HepG2 (cell line): ENCODE data around the gene FGF23. TPM values are rescaled to one million over a fixed set of nuclear protein-coding genes. Genes with fewer than 3 reads are reported as not detected.

Source experiments
- ATAC-seq: fragments of 200-7000 bp; cut with Tn5 transposase; 3 replicates; pipeline ENCODE4 v1.9.1; 2020; ENCODE audit warnings: mild to moderate bottlenecking, moderate library complexity
- BruUV-seq: library from RNA; stranded (reverse); fragments of 400-500 nt; replicated peaks from 2 replicates; lab custom pipeline; 2021; lab: Mats Ljungman, UMichigan
- CTCF ChIA-PET: fragments of 300-600 bp; formaldehyde crosslinking; extraction: SDS; loops from one replicate; lab custom pipeline; 2021; ENCODE audit warnings: low total read pairs, inconsistent platforms, low intra/inter-chr PET ratio; lab: Yijun Ruan, JAX
- POLR2A ChIA-PET: fragments of 350-600 bp; sonication (Branson Sonifier 250); formaldehyde crosslinking; loops from one replicate; lab custom pipeline; 2020; ENCODE audit warnings: antibody characterized with exemption, inconsistent platforms; lab: Yijun Ruan, JAX
- DNase-seq: peaks from one replicate; pipeline ENCODE4 v3.0.0-alpha.2; 2015; ENCODE audit warnings: low spot score
- FAIRE-seq: peaks from 3 replicates; lab custom pipeline; 2011; peaks lifted over from hg19 to GRCh38; lab: Jason Lieb, UNC
- H2AFZ ChIP-seq: one replicate; pipeline ENCODE4 v1.6.1; 2011; ENCODE audit warnings: low read length, inconsistent platforms
- H3K27ac ChIP-seq: fragments of 300-600 bp; 3 replicates; pipeline ENCODE4 v1.8.0; 2011; ENCODE audit warnings: mixed run types, mild to moderate bottlenecking, mixed read lengths, low read length, inconsistent platforms; ENCODE audit not compliant: insufficient read depth; ENCODE audit errors: extremely low read length
- H3K27me3 ChIP-seq, 2 experiments: fragments of 200-600 bp in 1 of 2; 2 replicates in 1 of 2; 3 replicates in 1 of 2; pipeline versions ENCODE4 v1.6.0 to v1.8.0; 2011; ENCODE audit warnings: low read length in 2 of 2, mild to moderate bottlenecking in 2 of 2, moderate library complexity in 2 of 2, inconsistent platforms in 1 of 2; ENCODE audit not compliant: insufficient read depth in 2 of 2, control insufficient read depth in 1 of 2
- H3K36me3 ChIP-seq, 2 experiments: fragments of 200-600 bp in 1 of 2; replicated peaks in 1 of 2; 2 replicates in 1 of 2; 3 replicates in 1 of 2; pipeline versions ENCODE4 v1.5.1 to v1.8.0; 2011; ENCODE audit warnings: low read length in 2 of 2, inconsistent platforms in 1 of 2; ENCODE audit not compliant: insufficient read depth in 2 of 2, control insufficient read depth in 1 of 2
- H3K4me1 ChIP-seq: 2 replicates; pipeline ENCODE4 v1.5.1; 2012; ENCODE audit warnings: low read length, inconsistent platforms; ENCODE audit not compliant: insufficient read depth
- H3K4me2 ChIP-seq: 2 replicates; pipeline ENCODE4 v1.6.0; 2011; ENCODE audit warnings: low read depth, low read length, inconsistent platforms
- H3K4me3 ChIP-seq, 3 experiments: fragments of 200-600 bp in 1 of 3; sonication (generic), shearing (Covaris generic) in 1 of 3; replicated peaks in 1 of 3; 2 replicates each; pipeline ENCODE4 v1.5.1; 2011 to 2016; ENCODE audit warnings: low read length in 3 of 3, inconsistent platforms in 2 of 3, low read depth in 2 of 3, mild to moderate bottlenecking in 2 of 3, control low read depth in 1 of 3, mixed read lengths in 1 of 3; ENCODE audit not compliant: insufficient read depth in 1 of 3
- H3K79me2 ChIP-seq: one replicate; pipeline ENCODE4 v1.6.1; 2011; ENCODE audit warnings: low read length, inconsistent platforms; ENCODE audit not compliant: insufficient read depth
- H3K9ac ChIP-seq: 2 replicates; pipeline ENCODE4 v1.6.0; 2011; ENCODE audit warnings: mild to moderate bottlenecking, low read depth, low read length, inconsistent platforms; ENCODE audit not compliant: insufficient read depth
- H3K9me3 ChIP-seq: 2 replicates; pipeline ENCODE4 v1.5.1; 2012; ENCODE audit warnings: mild to moderate bottlenecking, low read length
- H4K20me1 ChIP-seq: 2 replicates; pipeline ENCODE4 v1.6.0; 2011; ENCODE audit warnings: inconsistent platforms, mild to moderate bottlenecking, low read length, moderate library complexity; ENCODE audit not compliant: insufficient read depth
- BRD4 ChIP-seq: sonication (generic); formaldehyde crosslinking; IDR thresholded peaks from 2 replicates; pipeline ENCODE4 v1.4.0; 2020; ENCODE audit warnings: missing genetic modification reagents
- FOSL2 ChIP-seq: sonication (generic); formaldehyde crosslinking; IDR thresholded peaks from 2 replicates; pipeline ENCODE4 v1.4.0; 2020; ENCODE audit warnings: missing genetic modification reagents
- MTA3 ChIP-seq: sonication (generic); formaldehyde crosslinking; IDR thresholded peaks from 2 replicates; pipeline ENCODE4 v1.4.0; 2020; ENCODE audit warnings: missing genetic modification reagents
- NFYB ChIP-seq: sonication (generic); formaldehyde crosslinking; IDR thresholded peaks from 2 replicates; pipeline ENCODE4 v1.4.0; 2020; ENCODE audit warnings: missing genetic modification reagents
- POLR2AphosphoS5 ChIP-seq: IDR thresholded peaks from 2 replicates; pipeline ENCODE4 v1.6.1; 2012; ENCODE audit warnings: low read depth, low read length
- RAD51 ChIP-seq: fragments of 450-650 bp; IDR thresholded peaks from 2 replicates; pipeline ENCODE4 v1.6.1; 2016; ENCODE audit warnings: borderline replicate concordance
- ZBTB1 ChIP-seq: sonication (generic); formaldehyde crosslinking; IDR thresholded peaks from 2 replicates; pipeline ENCODE4 v1.4.0; 2020; ENCODE audit warnings: missing genetic modification reagents, borderline replicate concordance
- ZNF10 ChIP-seq: sonication (generic); formaldehyde crosslinking; IDR thresholded peaks from 2 replicates; pipeline ENCODE4 v1.4.0; 2020; ENCODE audit warnings: mild to moderate bottlenecking, low read depth, missing genetic modification reagents, borderline replicate concordance
- ZNF160 ChIP-seq: sonication (generic); formaldehyde crosslinking; IDR thresholded peaks from 2 replicates; pipeline ENCODE4 v1.8.0; 2022; ENCODE audit warnings: mild to moderate bottlenecking, inconsistent platforms, missing genetic modification reagents
- ZNF317 ChIP-seq: sonication (generic); formaldehyde crosslinking; IDR thresholded peaks from 2 replicates; pipeline ENCODE4 v1.5.0; 2020; ENCODE audit warnings: mild to moderate bottlenecking, missing genetic modification reagents
- ZNF484 ChIP-seq: sonication (generic); formaldehyde crosslinking; IDR thresholded peaks from 2 replicates; pipeline ENCODE4 v1.5.1; 2020; ENCODE audit warnings: mild to moderate bottlenecking, low read depth, missing genetic modification reagents, borderline replicate concordance
- ZNF547 ChIP-seq: sonication (generic); formaldehyde crosslinking; IDR thresholded peaks from 2 replicates; pipeline ENCODE4 v1.5.1; 2020; ENCODE audit warnings: mild to moderate bottlenecking, missing genetic modification reagents
- ZNF607 ChIP-seq: sonication (generic); formaldehyde crosslinking; IDR thresholded peaks from 2 replicates; pipeline ENCODE4 v1.5.1; 2020; ENCODE audit warnings: missing genetic modification reagents, mild to moderate bottlenecking, borderline replicate concordance
- ZNF788 ChIP-seq: sonication (generic); formaldehyde crosslinking; IDR thresholded peaks from 2 replicates; pipeline ENCODE4 v1.5.0; 2020; ENCODE audit warnings: mild to moderate bottlenecking, missing genetic modification reagents, borderline replicate concordance
- ZNF790 ChIP-seq: sonication (generic); formaldehyde crosslinking; IDR thresholded peaks from 2 replicates; pipeline ENCODE4 v1.8.0; 2022; ENCODE audit warnings: missing genetic modification reagents, mild to moderate bottlenecking, borderline replicate concordance
- WGBS: methylation state at CpG from one replicate; pipeline ENCODE4 v1.1.6; 2017; ENCODE audit warnings: low lambda C conversion rate; 5-methylcytosine and 5-hydroxymethylcytosine counted together
- in situ Hi-C: cut with HindIII; loops from 2 replicates; pipeline ENCODE4 v1.10.0; 2017; ENCODE audit warnings: low pct_unique_long_range_greater_than_20kb; ENCODE audit not compliant: extremely low pct_ligation_motif_present
- intact Hi-C: fragments of 100-400 bp; cut with micrococcal nuclease; formaldehyde crosslinking; loops from one replicate; pipeline ENCODE4 v1.10.0; 2022; ENCODE audit not compliant: unreplicated experiment
- polyA plus RNA-seq, 8 experiments: library from polyadenylated mRNA; depleted of rRNA in 3 of 8; stranded (reverse) in 7 of 8; unstranded in 1 of 8; fragments of >200 nt; fragmentation: Illumina TruSeq in 4 of 8; extraction: Trizol in 4 of 8; gene quantifications; 2 replicates each; pipeline versions ENCODE4 v1.2.1 to v1.2.3, GENCODE V29; 2011 to 2016; ENCODE audit warnings: low read depth in 4 of 8, missing spikeins in 1 of 8, mixed read lengths in 1 of 8; ENCODE audit not compliant: insufficient read depth in 1 of 8
- total RNA-seq, 5 experiments: library from RNA; depleted of rRNA; stranded (reverse); fragments of >200 nt; fragmentation: Illumina TruSeq; extraction: Trizol; gene quantifications; 2 replicates each; pipeline ENCODE4 v1.2.3, GENCODE V29; 2016; ENCODE audit warnings: low read depth in 1 of 5
- TF ChIP-seq, protein P1 (sequence below): sonication (generic); formaldehyde crosslinking; IDR thresholded peaks from 2 replicates; pipeline ENCODE4 v1.5.1; 2020; ENCODE audit warnings: missing genetic modification reagents, mild to moderate bottlenecking, borderline replicate concordance
- TF ChIP-seq, protein P2 (sequence below): sonication (generic); formaldehyde crosslinking; conservative IDR thresholded peaks from 2 replicates; pipeline ENCODE4 v1.4.0; 2020; ENCODE audit warnings: missing genetic modification reagents
- TF ChIP-seq, protein P3 (sequence below): IDR thresholded peaks from 2 replicates; pipeline ENCODE4 v1.6.1; 2016; ENCODE audit warnings: low read depth

FGF23 gene
- total and polyA plus RNA-seq, 2 of the 13 experiments (the other 11 are each of a cell fraction or from before 2014, with no cell fraction given) = not detected

DNA sequence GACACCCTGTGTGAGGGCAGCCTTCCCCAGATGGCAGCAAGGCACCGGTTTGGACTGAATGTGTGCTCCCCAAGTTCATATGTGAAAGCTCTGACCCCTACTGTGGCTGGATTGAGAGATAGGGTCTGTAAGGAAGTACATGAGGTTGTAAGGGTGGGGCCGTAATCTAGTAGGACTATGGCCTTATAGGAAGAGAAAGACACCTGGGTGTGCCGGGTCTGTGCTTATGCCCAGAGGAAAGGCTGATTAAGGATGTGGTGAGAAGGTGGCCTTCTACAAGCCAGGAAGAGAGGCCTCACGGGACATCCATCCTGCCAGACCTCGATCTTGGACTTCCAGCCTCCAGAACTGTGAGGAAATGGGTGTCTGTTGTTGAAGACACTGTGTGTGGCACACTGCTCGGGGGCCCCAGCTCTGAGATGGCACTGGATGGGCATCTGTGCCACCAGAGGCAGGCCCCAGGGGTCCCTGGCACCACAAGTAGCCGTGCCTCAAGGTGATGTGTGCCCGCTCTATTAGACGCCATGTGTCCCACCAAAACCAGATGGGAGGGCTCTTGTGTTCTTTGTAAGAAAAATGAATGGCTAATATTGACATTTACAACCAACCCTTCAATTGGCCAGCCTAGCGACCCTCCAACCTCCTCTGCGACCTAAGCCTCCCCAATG is 44.1 kb upstream of the FGF23 start (continued):
- TF ChIP-seq ZBTB1 (no peak), NFYB (CRISPR knock-in tag) (no peak), ZNF547 (CRISPR knock-in tag) (no peak), MTA3 (no peak), ZNF484 (CRISPR knock-in tag) (no peak)
- TF ChIP-seq, protein P1, sequence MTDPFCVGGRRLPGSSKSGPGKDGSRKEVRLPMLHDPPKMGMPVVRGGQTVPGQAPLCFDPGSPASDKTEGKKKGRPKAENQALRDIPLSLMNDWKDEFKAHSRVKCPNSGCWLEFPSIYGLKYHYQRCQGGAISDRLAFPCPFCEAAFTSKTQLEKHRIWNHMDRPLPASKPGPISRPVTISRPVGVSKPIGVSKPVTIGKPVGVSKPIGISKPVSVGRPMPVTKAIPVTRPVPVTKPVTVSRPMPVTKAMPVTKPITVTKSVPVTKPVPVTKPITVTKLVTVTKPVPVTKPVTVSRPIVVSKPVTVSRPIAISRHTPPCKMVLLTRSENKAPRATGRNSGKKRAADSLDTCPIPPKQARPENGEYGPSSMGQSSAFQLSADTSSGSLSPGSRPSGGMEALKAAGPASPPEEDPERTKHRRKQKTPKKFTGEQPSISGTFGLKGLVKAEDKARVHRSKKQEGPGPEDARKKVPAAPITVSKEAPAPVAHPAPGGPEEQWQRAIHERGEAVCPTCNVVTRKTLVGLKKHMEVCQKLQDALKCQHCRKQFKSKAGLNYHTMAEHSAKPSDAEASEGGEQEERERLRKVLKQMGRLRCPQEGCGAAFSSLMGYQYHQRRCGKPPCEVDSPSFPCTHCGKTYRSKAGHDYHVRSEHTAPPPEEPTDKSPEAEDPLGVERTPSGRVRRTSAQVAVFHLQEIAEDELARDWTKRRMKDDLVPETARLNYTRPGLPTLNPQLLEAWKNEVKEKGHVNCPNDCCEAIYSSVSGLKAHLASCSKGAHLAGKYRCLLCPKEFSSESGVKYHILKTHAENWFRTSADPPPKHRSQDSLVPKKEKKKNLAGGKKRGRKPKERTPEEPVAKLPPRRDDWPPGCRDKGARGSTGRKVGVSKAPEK = no peak
- TF ChIP-seq, protein P2, sequence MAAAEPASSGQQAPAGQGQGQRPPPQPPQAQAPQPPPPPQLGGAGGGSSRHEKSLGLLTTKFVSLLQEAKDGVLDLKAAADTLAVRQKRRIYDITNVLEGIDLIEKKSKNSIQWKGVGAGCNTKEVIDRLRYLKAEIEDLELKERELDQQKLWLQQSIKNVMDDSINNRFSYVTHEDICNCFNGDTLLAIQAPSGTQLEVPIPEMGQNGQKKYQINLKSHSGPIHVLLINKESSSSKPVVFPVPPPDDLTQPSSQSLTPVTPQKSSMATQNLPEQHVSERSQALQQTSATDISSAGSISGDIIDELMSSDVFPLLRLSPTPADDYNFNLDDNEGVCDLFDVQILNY = no peak

DNA sequence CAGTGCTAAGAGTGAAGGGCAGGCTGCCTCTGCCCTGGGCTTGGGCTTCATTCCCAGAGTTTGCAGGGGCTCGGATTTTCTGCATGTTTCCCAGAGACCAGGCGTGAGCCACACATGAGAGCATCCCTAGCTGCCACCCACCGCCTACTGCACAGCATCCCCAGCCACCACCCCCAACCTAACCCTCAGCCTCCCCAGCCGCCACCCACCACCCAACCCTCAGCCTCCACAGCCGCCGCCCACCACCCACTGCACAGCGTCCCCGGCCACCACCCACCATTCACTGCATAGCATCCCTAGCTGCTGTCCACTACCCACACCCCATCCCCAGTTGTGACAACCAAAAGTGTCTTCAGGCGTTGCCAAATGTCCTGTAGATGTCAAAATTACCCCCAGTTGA is 43.5 kb upstream of the FGF23 start:
- intact Hi-C loops (no loop called here), in situ Hi-C loops (no loop called here)
- peaks cover 0 to 28% of the 10 kb centered on the region in 2 experiments; a peak in 3 of 5 replicates for H3K27me3 ChIP-seq
- ATAC-seq = no peak
- no TSS peak for BruUV-seq
- no peak for DNase-seq
- CTCF ChIA-PET = interaction anchor here (4.6 kb wide), 1 partner anchor 103 kb away, joined by 37 read pairs; no protein-coding TSS in a partner anchor
- no peaks in the 10 kb centered on the region for H3K79me2 ChIP-seq
- H4K20me1 ChIP-seq = no peaks in the 10 kb centered on the region
- no peaks in the 10 kb centered on the region for H3K4me1 ChIP-seq
- no peaks in the 10 kb centered on the region for H3K36me3 ChIP-seq
- H3K9ac ChIP-seq = no peak overlapping the region
- no peak for FAIRE-seq
- POLR2A ChIA-PET = no interaction called here
- no peak overlapping the region for H3K27ac ChIP-seq
- H3K4me2 ChIP-seq = no peak overlapping the region
- H2AFZ ChIP-seq = no peak overlapping the region
- WGBS = 25% methylated on average over 6 of the region's 9 CpGs
- no peak overlapping the region for H3K4me3 ChIP-seq
- no peaks in the 10 kb centered on the region for H3K9me3 ChIP-seq
- no peak for TF ChIP-seq ZNF10 (CRISPR knock-in tag)
- no peak for TF ChIP-seq POLR2AphosphoS5
- TF ChIP-seq BRD4 (CRISPR knock-in tag) = no peak
- no peak for TF ChIP-seq ZNF607 (CRISPR knock-in tag)
- TF ChIP-seq RAD51 = no peak
- TF ChIP-seq ZNF160 = no peak
- no peak for TF ChIP-seq ZNF788
- TF ChIP-seq, protein P3, sequence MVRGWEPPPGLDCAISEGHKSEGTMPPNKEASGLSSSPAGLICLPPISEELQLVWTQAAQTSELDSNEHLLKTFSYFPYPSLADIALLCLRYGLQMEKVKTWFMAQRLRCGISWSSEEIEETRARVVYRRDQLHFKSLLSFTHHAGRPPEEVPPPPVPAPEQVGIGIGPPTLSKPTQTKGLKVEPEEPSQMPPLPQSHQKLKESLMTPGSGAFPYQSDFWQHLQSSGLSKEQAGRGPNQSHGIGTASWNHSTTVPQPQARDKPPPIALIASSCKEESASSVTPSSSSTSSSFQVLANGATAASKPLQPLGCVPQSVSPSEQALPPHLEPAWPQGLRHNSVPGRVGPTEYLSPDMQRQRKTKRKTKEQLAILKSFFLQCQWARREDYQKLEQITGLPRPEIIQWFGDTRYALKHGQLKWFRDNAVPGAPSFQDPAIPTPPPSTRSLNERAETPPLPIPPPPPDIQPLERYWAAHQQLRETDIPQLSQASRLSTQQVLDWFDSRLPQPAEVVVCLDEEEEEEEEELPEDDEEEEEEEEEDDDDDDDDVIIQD = no peak
- TF ChIP-seq ZNF317 = no peak
- no peak for TF ChIP-seq FOSL2 (CRISPR knock-in tag)
- TF ChIP-seq ZNF790 = no peak
